AG09309 (cell line): Measurements from ENCODE around the gene RAPGEF1.

Experiments
- DNase-seq: peaks from one replicate; pipeline ENCODE4 v3.0.0-alpha.2; 2010; ENCODE audit warnings: low read depth
- H3K4me3 ChIP-seq: 2 replicates; pipeline ENCODE4 v1.5.1; 2011; ENCODE audit warnings: mild to moderate bottlenecking, low read depth, low read length, moderate library complexity; ENCODE audit not compliant: control insufficient read depth
- CTCF ChIP-seq: IDR thresholded peaks from 2 replicates; pipeline ENCODE4 v1.5.1; 2011; ENCODE audit warnings: mild to moderate bottlenecking, low read depth, low read length, inconsistent platforms; ENCODE audit not compliant: insufficient read depth, control insufficient read depth; ENCODE audit errors: missing control alignments

The RAPGEF1 gene

GRCh38 chr9:131693651-131694597 lies 46.0 kb downstream of the RAPGEF1 start:
- DNase-seq = no peak
- TF ChIP-seq CTCF = no peak
- no peak overlapping the region for H3K4me3 ChIP-seq

DNA sequence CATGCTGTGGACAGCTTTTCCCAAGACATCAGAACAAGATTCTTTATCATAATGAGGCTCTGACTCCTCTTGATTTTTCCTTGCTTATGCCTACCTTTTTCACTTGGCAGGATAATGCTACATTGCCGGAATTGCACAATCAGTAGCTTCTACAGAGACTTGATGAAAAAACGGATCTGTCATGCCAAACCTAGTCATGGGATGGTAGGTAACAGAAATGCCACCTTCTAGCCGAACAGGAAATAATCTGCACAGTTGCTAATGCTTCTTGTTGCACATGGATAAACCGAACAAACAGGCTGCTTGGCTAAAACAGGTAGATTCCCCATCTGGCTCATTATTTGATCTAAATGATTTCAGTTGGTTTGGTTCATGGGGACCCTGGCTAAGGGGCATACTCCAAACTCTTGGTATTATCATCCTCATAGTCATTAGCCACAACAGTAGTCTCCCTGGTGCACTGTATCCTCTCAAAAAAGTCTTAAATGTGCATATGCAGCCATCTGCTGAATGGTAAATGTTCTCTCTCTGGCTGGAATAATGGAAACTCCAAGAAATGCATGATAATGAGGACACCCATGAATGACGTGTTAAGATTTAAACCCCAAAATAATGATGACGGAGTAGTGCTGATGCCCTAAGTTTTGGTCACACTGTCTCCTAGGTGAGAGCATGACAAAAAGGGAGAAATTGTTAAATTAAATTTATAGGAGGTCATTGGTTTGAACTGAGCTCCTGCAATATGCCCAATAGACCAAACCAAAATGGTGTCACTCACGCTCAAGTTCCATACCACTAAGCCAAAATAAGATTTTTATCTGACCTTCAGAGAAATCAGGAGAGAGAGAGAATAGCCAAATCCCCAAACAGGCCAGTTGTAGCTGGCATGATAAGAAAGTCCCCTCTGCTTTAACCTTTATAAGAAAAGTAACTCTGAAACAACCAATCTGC lies 47.0 kb downstream of the RAPGEF1 start:
- no peak for DNase-seq
- no peak overlapping the region for H3K4me3 ChIP-seq
- no peak for TF ChIP-seq CTCF

DNA sequence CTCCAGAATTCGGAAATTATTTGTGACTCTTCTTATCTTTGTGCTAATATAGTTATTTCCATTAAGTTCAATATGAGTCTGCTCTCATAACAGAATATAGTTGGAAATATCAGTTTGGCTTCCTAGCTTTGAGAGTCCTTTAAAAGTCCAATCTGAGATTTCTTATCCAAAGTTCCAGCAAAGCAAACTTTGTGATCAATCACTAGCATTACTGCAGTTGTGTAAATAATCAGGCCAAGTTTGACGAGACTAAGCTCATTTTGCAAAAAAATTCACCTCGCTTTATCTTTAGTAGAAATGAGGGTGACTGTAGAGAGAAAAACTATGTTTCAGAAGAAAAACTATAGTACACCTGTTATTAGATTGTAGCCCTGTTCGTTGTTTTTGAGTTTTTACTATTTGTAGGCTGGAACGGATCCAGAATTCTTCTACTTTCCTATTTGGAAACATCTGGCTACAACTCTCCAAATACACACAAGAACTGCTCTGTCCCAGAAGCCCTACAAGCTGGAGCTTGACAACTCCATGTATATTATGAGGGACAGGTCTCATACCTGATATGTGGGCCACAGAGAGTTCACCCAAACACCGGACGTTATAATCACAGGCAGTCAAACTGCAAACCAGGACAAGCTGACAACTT lies 47.8 kb downstream of the RAPGEF1 start:
- DNase-seq = no peak
- H3K4me3 ChIP-seq = no peak overlapping the region
- TF ChIP-seq CTCF = no peak

DNA sequence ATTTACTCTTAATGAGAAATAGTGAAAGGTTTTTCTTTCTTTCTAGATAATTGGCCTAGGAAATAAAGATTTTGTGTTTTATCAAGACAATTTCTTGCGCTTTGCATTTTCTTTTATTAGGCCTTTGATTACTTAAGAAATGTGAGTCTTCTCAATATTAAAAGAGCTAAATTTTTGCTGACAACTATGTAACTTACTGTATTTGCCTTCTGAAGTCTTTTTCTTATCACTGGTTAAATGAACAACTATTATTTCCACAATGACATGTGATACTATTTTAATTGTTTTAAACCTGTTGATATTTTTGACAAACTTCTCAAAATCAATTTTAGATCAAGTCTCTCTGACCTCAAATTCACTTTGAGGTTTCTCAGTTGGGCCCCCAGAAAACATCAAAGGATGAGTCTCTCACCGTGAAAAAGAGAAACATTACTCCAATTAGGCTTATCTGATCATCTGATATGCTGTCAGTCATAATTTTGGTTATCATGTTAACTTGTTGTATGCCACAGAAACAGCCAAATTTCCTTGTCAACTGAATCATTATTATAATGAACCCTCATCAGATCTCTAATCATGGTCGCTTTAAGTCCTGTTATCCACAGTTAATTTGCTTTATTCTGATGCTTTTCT lies 48.8 kb downstream of the RAPGEF1 start:
- no peak for TF ChIP-seq CTCF
- DNase-seq = no peak
- H3K4me3 ChIP-seq = no peak overlapping the region

GRCh38 chr9:131690462-131690861 lies 49.4 kb downstream of the RAPGEF1 start:
- no peak for DNase-seq
- TF ChIP-seq CTCF = no peak
- H3K4me3 ChIP-seq = no peak overlapping the region

- no peak for DNase-seq
- no peak overlapping the region for H3K4me3 ChIP-seq
- no peak for TF ChIP-seq CTCF
These were observed 51.5 kb downstream of the RAPGEF1 start for GRCh38 chr9:131688377-131688776.
